GM12873 (cell line): ENCODE data around the gene SLC30A4.
A peak's percentile ranks its signal among the peaks of the same experiment; 100 is the strongest.

ENCODE experiments used
- CTCF ChIP-seq: IDR thresholded peaks from 2 replicates; pipeline ENCODE4 v1.5.1; 2012; ENCODE audit warnings: low read depth, mild to moderate bottlenecking, moderate library complexity, low read length, control low read depth; ENCODE audit not compliant: insufficient read depth; ENCODE audit errors: missing control alignments

SLC30A4 gene

GRCh38 chr15:45435124-45435903 is 87.2 kb downstream of the SLC30A4 start:
- TF ChIP-seq CTCF: no peak

DNA sequence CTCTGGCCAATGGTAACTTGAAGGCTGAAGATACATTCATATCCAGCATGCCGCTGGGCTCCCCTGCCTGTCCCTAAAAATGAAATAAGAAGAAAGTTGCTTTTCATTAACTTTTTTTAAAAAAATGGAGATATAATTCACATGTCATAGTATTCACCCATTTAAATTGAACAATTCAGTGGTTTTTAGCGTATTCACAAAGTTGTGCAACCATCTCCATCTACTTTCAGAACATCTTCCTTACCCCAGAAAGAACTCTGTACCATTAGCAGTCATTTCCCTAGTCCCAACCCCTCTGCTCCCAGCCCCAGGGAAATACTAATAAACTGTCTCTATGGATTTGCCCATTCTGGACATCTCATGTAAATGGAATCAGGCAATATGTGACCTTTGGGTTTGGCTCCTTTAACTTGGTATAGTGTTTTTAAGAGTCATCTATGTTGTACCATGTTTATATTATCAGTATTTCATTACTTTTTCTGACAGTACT is 88.4 kb downstream of the SLC30A4 start:
- TF ChIP-seq CTCF: no peak

DNA sequence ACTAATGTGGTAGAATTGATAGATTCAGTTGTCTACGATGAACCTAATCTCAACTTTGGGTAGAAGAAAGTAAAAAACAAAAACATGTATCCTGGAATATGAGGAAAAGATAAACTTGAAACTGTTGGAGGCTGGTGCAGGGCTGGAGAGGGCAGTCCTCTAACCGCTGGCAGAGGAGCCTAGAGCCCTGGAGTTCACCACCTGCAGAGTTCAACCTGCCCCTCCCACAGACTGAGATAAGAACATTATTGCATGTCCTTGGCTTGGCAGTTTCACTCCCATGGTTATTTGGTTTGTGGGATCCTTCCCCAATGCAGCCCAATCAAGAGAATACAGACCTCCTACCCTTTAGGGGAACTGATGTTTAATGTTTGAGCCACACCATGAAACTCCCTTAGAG is 91.0 kb downstream of the SLC30A4 start:
- TF ChIP-seq CTCF: no peak

GRCh38 chr15:45429941-45430792 is 92.4 kb downstream of the SLC30A4 start:
- peak; percentile 100 for TF ChIP-seq CTCF
